HuH-7.5 (cell line): ENCODE data around the gene CGB3.

ENCODE experiments used
- DNase-seq: peaks from one replicate; pipeline ENCODE4 v3.0.0; 2011; ENCODE audit warnings: low spot score

CGB3 gene

DNA sequence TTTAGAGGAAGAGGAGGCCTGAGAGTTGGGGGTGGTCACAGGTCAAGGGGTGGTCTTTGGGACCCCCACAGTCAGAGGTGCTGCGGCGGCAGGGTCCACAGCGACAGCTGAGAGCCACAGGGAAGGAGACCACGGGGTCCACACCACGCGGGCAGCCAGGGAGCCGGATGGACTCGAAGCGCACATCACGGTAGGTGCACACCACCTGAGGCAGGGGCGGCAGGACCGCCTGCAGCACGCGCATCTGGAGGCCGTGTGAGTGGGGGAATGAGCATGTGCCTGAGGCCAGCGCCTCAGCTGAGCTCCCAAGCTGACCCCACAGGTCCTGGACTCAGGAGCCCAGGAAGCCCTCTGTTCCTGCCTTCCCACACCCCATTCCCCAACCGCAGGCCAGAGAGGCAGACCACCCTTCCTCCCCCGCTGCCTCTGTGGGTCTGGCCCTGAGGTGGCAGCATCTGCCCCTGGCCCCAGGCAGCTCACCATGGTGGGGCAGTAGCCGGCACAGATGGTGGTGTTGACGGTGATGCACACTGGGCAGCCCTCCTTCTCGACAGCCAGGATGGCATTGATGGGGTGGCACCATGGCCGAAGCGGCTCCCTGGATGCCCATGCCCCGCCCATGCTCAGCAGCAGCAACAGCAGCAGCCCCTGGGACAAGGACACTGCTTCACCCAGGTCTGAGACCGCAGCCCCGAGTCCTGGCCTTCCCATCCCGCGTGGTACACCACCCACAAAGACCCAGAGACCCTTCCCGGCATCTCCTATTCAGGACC, 7.9 kb downstream of the CGB3 start:
- DNase-seq = no peak

DNA sequence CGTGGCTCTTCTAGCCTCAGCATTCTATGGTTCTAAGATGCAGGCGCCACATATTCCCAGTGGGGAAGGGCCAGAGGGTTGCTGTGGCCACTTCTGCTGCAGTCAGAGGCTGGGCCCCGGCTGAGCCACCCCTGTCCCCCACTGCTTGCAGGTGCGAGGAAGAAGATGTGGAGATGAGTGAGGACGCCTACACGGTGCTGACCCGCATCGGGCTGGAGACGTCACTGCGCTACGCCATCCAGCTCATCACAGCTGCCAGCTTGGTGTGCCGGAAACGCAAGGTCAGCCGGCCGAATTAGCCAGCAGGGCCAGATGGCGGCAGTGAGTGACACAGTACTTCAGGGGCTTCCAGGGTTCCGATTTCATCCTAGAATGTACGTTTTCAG, 9.3 kb downstream of the CGB3 start:
- DNase-seq = no peak

DNA sequence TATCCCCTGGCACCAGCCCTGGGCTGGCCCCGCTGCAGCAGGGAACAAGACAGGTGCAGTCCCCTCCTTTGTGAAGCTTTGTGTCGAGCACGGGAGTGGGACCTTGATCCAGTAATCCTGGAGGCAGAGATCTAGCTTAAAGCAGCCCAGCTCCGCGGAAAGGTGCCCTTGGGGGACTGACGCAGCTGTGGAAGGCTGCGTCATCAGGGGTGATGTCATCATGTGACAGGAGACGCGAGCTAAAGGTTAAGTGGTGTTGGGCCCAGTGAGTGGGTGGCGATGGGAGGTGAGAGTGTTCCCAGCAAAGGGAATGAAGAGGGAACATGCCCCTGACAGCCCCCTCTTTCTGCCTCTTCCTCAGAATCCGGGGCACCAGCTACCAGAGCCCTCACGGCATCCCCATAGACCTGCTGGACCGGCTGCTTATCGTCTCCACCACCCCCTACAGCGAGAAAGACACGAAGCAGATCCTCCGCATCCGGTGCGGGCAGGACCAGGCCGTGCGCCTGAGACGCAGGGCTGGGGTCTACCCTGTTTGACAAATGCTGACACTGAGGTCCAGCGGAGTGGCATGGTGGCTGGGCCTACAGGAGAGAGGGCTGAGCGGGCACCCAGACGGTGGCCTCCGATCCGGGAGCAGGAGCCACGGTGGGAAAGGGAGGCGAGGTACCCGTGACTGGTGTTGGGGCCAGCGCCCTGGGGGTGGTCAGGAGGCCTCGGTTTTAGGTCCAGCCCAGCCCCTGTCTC, 9.8 kb downstream of the CGB3 start:
- DNase-seq = no peak

DNA sequence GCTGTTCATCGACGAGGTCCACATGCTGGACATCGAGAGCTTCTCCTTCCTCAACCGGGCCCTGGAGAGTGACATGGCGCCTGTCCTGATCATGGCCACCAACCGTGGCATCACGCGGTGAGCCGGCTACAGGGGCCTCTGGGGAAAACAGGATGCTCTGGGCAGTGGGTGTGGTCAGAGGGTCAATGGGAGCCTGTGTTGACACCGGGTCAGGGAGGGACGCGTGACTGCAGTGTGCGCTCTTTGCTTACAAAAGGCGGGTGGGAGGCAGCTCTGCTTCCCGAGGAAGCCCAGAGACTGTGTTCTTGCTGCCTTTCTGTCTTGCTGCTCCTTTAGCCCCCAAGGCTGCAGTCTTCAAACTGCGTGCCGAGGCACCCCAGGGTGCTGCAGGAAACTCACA, 12.9 kb downstream of the CGB3 start:
- no peak for DNase-seq

DNA sequence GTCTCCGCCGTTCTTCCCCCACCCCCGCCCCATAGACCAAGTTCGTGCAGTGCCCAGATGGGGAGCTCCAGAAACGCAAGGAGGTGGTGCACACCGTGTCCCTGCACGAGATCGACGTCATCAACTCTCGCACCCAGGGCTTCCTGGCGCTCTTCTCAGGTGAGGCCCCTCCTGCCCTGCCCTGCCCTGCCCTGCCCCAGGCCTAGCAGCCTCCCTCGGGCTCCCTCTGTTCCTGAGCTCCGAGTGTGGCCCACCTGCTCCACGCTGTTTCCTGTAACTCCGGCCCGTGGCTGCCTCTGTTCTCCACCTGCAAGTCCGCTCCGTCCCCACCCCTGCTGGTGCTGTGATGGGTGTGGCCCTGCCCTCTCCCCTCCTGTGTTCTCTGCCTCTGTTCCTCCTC, 13.7 kb downstream of the CGB3 start:
- no peak for DNase-seq

DNA sequence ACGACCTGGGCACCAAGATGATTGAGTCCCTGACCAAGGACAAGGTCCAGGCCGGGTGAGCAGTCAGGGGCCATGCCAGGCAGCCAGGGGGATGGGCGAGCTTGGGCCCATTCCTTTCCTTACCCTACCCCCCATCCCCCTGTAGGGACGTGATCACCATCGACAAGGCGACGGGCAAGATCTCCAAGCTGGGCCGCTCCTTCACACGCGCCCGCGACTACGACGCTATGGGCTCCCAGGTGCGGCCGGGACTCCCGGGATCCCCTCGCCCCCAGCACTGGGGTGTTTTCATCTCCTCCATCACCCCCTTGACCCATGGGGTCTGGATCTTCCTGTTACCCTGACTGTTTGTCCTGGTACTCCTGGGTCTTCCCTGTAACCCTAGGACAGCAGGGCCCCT, 14.3 kb downstream of the CGB3 start:
- no peak for DNase-seq

DNA sequence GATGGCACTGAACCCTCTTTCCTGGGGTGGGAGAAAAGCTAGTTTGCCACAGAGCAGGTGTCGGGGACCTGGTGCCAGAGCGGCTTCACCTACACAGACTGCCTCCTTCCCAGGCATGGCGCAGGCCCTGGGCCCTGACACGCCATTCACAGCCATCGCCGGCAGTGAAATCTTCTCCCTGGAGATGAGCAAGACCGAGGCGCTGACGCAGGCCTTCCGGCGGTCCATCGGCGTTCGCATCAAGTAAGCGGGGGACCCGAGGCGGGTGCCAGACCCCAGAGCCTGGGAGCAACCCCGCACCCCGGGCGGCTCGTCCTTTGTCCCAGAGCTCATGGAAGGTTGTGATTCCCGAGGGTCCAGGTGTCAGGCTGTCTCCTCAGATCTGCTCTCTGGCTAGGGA, 17.2 kb downstream of the CGB3 start:
- no peak for DNase-seq

DNA sequence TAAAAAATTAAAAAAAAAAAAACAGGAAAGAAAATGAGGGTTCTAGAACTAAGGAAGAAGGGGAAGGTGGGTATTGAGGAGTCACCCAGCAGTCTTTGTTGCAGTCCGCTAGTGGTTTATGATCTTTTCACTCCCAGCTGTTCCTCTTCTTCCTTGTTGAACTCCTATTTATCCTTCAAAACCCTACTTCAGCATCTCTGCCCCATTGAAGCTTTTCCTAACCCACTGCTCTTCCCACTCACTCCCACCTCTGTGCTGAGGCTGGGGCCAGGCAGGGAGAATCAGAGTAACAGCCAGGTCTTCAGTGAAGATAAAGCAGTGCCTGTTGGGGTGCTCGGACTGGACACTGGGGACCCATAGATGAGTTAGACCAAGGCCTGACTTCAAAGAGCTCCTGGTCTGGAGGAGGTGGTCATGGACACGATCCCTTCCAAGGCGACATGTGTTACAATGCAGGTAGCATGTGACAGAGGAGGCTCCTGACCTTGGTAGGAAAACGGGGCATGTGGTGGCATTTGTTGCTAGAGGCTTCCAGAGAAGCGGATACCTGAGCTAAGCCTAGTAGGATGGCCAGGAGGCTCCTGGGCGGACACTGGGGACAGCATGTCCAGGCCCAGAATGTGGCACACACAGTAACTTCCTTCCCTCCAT, 19.0 kb downstream of the CGB3 start:
- DNase-seq = no peak

DNA sequence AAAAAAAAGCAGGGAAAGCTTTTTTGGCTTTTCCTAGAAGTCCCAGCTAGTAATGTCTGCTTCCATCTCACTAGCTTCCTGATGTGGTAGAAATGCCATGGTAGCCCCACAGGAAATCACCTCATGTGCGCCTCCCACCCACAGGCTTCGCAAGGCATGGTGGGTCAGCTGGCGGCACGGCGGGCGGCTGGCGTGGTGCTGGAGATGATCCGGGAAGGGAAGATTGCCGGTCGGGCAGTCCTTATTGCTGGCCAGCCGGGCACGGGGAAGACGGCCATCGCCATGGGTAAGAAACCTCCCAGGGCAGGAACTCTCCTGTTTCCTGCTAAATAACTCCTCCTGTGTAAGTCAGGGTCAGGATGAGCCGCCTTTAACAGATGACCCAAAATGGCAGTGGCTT, 20.0 kb downstream of the CGB3 start:
- no peak for DNase-seq

DNA sequence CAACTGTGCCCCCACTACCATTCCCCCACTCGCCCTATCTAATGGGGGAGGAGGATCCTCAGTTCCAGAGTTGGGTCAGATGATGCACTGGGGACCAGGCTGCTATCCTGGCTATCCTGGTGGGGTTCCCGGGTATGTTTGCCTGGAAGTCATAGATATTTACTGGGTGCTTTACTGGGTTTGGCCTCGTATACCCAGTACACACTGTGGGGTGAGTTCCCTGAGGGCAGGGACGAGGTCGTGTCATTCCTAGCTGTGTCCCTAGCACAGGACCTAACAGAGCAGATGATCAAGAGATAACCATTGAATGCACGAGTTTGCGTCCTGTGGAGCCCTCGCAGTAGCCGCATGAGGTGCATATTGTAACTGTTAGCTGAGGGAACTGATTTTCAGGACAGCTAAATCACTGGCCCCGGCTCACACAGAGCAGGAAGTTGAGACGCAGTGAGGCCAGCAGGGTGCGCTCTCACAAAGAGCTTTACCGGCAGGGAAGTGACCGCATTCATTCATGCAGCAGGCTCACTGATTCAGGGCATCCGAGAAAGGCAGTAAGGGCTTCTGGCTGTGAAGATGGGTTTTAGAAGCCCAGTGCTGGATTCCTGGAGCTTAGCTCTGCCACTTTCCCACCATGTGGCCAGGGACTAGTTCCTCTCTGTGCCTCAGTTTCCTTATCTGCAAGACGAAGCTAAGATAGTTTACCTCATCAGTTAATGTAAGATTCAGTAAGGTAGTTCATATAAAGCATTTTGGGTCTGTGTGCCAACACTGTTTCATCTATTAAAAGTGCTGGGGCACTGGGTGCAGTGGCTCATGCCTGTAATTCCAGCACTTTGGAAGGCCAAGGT, 24.4 kb downstream of the CGB3 start:
- DNase-seq = peak; percentile 68

DNA sequence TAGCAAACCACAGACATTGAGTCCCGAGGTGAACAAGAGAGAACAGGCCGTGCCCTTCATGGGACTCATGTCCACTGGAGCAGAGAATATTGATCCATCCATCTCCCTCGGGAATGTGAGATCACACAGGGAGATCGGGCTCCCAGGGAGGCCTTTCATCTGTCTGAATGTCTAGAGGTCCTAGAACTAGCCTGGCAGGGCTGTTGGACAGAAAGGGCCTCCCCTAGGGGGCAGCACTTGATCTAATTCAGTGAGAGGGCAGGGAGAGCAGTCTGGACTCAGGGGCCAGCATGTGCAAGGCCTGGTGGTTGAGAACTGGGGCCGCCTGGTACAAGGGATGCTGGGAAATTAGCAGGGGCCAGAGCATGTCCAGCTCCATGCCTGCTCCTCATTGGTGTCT, 26.2 kb downstream of the CGB3 start:
- DNase-seq = peak; percentile 76

DNA sequence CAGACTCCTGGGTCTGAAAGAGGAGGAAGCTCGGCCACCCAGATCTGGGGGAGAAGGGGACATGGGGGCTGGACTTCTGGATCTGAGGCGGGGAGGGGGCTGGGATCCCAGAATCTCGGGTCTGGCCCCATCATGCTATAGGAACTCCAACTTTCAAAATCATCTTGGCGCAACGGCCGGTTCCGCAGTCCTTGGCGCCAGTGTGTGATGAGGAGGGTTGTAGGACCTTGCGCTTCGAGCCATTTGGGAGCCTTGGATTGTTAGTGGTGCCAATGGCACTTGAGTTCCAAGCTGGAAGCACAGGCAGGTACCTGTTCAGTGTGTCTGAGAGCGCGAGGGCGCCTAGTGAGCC, 30.1 kb downstream of the CGB3 start:
- no peak for DNase-seq

DNA sequence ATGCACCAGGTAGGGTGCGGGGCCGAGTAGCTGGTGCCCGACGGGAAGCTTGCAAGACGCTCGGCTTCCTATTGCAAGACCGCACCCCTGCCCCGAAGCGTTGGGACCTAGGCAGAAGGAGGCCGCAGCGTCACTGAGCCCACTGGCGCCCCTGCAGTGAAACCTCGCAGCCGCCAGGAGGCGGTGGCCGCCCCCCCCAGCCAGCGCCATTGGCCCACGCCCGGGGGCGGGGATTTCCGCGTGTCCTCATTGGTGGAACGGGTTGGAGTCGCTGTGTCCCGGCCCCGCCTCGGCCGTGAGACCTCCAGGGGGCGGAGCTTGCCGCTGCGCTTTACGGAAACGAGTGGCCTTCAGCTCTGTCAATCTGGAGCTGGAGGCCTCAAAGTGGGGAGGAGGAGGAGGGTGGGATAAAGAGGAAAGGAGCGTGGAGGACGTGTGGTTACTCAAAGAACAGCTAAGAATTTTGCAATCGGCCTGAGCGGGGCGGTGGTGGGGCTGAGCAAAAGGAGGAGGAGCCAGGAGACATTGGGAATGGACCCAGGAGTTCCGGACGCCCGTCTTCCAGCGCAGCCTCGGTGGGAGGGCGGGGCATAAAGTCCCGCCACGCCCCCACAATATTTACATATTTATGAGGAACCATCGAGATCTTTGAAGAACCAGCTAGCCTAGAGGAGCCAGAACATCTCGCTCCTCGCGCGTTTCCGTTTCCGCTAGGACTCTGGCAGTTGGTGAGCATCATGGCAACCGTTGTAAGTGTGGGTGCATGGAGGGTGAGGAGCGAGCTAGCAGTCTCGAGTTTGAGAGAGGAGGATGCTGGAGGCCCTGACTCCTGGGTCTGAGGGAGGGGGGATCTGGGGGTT, 30.7 kb downstream of the CGB3 start, which contains the start of the genes GYS1 and RUVBL2:
Gene GYS1 (minus strand): TSS at position 135 of the 860 bp plus-strand sequence. CDS start 197 bp downstream, outside the sequence.
Gene RUVBL2 (plus strand): TSS at position 713 of the 860 bp plus-strand sequence. CDS start 25 bp downstream, at position 738.
- peak; percentile 98 for DNase-seq

DNA sequence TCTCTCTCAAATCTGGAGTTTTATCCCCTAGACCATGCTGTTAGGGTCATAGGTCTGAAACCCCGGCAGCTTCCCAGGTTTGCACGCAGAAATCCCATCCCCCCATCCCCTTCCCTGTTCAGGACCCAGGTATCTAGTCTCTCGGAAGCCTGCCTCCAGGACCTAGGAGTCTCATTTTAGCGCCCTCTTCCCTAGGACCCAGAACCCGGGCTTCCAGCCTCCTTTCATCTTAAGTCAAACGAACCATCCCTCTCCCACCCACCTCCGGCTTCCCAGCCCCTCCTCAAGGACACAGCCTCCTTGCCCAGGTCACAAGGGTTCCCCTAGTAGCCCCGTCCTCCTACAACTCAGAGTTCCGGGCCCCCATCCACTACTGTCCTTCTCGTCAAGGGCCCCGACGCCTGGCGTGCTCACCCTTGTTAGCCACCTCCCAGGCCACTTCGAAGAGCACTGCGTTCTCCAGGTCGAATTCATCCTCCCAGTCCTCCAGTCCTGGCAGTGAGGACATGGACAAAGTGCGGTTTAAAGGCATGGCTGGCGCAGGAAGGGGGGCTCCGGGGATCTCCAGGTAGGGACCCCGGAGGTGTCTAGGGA, 31.5 kb downstream of the CGB3 start:
- DNase-seq = no peak

DNA sequence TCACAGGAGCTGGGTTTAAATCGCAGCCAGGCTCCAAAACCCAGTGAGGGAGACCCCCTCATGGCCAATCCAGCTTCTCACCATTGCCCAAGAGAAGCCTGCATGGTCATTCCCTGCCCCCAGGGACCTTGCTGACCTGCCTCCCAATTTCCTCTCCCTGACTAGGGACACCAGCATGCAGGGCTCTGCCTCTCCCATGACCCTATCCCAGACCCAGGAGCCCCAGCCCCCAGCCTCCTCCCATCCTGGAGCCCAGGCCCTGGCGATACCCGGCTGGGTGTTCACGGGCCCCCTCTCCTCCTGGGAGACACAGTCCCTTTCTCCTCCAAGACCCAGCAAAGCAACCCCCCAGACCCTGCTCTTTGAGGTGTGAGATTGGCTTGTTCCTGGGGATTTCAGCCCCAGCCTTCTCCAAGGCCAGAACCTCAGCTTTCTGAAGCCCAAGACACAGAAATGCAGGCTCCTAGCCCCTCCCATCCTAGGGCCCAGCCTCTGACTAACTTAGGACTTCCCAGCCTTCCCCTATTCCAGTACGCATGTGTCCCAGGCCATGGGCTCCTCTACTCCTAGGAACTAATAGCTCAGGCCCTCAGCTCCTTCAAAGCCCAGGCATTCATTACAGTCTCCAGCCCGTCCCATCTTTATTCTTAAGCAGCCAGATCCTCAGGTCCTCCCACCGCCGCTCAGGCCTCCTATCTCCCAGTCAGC, 32.1 kb downstream of the CGB3 start:
- DNase-seq = peak; percentile 65

DNA sequence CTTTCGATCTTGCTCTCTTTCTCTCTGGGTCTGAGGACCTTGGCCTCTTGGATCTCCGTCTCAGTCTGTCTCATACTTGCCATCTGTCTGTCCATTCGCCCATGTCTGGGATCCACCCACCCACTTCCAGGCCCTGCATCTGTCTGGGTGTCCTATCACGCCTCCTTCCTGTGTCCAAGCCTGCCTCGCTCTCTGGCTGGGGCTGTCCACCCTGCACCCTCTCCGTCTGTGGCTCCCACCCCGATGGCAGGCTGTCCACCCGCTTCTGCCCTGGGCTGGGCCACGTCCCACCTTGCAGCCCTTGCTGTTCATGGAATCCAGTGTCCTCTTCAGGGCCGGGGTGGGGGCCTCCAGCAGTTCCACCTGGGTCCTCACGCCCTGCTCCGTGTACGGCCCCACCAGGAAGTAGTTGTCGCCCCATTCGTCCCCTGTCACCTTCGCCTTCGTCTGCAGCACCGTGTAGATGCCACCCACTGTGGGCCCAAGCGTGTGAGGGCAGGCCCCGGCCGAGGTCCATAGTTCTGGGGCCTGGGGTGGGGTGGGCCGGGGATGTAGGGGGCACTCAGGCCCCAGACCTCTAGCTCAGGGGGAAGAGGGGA, 33.0 kb downstream of the CGB3 start:
- DNase-seq = no peak

DNA sequence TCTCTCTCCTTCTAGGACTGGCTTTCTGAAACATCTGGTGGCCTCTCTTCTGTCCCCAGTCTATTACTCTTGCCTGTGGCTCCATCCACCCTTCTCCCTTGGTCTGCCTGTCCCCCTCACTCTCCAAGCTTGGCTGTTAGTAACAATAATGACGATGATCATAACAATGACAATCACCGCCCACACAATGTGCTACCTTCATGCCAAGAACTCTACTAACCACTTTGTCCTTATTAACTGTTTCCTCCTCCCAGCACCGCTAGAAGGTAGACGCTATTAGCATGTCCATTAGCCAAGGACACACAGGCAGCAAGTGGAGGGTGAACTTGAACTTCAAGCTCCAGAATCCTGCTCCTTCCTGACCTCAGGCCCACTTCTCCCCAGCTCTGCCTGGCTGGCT, 33.7 kb downstream of the CGB3 start:
- no peak for DNase-seq

DNA sequence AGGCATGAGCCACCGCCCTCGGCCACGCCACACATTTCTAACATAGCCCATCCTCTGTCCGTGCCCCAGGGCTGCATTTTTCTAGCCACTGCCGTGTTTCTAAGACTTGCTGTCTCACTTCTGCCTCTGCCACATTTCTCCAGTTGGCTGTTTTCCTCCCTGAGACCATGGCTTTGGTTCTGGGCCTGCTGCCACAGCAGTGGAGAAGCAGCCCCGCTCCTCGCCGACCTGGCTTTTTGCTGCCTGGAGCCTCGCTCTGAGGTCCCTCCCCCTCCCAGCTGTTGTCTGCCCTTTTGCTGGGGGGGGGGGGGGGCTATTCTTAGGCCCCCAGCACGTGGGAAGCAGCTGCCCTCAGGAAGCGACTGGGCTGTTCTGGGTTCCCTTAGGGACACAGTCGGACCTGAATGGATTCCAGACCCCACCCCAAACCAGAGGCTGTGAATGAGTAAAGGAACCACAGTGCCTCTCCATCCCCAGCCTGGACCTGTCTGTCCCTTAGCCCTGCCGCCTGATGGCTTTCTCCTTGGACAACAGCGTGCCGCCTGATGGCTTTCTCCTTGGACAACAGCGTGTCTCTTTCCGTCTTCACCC, 34.3 kb downstream of the CGB3 start:
- no peak for DNase-seq

DNA sequence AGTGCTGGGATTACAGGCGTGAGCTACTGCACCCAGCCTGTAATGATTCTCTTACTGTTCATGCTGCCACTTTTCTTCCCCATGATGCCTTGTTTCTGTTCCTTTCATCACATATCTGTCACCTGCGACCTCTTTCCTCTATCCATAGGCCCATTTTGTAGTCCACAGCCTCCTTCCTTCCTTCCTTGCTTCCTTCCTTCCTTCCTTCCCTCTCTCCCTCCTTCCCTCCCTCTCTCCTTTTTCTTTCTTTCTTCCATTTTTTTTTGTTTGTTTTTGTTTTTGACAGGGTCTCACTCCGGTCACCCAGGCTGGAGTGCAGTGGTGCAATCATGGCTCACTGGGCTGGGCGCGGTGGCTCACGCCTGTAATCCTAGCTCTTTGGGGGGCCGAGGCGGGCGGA, 35.3 kb downstream of the CGB3 start:
- DNase-seq = no peak
